GM18502 (cell line): ENCODE data around the gene DAAM1.

Source experiments
- ATAC-seq: cut with Tn5 transposase; IDR thresholded peaks from one replicate; pipeline ENCODE4 v1.9.1; 2021; ENCODE audit warnings: mild to moderate bottlenecking; ENCODE audit not compliant: unreplicated experiment, poor library complexity

DAAM1 gene

DNA sequence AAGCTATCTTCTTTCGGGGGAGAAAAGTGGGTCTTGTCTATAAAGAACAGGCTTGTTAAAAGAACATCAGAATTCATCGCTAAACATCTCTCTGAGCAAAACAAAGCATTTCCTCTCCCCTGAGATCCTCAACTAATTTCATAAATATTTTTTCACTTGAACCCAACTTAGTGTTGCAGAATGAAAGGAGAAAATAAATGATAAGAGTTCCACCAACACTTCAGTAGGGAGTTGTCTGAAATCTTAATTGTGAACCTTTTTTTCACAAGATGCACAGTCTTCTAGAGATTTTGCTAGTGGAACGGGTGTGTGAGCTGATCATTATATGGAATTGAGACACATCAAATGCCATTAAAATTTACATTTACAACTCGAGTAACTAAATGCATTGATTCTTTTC, 1.3 kb upstream of the DAAM1 start:
- no peak for ATAC-seq

DNA sequence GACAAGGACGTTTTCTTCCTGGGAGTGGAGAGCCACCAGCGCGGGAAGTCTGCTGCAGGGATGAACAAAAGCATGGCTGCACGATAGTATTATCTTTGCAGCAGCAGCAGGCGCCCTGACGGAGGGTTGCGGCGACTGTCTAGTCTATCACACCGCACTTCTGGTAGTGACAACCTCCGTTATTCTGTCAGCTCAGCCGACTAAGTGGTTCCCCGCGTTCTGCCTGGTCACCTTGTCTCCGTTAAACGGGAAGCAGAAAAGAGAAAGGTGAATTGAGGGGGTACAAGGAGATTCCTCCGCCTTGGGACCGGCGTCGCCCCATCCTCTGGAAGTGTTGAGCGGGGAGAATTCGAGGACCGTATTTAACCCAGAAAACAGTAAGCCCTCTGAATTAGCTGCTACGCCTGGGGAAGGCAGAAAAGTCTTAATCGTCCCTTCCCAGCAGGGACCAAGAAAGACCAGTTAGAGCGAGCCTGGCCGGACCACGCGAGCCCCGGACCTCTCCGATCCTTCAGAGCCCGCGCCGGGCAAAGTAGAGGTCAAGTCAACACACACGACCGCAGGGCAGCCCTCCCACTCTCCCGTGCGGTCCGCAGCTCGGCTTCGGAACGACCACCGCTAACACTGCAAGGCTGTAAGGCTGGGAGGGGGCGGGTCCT, 536 bp upstream of the DAAM1 start:
- ATAC-seq: peak; percentile 15

DNA sequence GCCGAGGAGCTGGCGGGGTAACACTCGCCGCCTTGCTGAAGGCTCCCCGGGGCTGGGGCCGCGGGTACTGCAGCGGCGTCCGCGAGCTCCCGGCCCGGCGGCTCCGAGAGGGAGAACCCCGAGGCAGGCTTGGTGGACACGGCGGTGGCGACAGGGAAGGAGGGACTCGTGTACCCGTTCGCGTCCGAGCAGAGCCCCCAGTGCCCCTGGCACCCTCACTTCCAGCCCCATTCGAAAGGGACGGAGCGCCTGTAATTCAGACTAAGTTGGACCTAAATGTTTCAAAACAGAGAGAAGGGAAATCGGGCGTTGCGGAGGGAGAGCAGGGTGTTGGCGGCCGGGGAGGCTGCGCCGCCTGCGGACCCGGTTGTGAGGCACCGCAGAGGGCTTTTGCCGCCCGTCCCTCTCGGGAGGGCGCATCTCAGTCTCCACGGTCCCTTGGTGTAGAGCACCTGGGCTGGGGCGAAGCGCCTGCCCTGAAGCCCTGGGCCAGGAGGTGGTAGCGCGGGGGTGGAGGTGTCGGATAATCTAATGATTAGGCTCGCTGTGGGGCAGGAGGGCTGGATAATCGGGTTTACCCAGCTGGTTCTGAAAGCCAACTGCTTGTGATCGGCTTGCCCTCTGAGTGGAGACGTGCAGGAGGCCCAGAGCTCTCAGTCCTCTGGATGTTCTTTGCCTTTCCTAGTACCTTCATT, 771 bp downstream of the DAAM1 start:
- ATAC-seq: peak; percentile 24

DNA sequence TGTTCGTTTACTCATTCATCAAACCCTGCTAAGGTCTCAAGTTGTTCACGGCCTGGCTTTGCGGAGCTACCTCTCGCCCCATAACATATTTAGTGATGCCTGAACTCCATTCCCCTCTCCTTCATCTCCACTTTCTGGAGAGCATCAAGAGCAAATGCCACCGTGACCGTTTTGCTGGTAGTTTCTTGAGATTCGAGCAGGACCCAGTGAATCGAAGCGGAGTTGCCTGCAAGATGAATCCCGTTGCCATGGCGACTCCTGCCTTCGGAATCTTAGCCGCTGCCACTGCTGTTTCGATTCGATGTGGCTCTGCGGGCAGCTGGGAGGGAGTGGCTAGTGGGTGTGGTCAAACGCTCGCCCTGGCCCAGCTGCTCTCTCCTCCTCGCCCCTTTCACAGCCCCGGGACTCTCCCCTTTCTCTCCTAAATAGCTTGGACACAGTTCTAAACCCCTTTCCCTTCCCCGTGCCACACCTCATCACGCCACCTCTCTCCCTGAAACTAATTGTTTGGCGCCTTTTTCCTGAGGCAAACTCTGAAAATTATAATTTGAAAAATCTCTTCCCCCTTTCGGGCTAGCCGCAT, 1.4 kb downstream of the DAAM1 start:
- ATAC-seq: peak; percentile 54

DNA sequence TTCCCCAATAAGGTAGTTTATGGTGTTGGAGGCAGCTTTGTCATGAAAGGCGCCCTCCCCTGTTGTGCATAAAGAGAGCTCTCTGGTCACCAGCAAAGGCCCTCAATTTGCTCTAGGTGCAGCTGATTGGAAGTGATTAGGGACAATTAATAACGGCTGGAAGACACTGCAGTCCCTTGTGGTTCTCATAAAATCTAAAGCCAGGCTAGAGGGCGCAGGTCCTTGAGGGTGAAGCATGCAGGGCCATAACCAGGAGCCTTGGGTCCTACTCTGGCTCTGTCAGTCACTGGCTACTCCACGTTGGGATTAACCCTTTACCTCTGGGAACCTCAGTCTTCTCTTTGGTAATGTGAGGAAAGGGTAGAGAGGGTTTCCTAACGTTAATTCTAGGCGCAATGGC, 1.9 kb downstream of the DAAM1 start:
- peak; percentile 2 for ATAC-seq

DNA sequence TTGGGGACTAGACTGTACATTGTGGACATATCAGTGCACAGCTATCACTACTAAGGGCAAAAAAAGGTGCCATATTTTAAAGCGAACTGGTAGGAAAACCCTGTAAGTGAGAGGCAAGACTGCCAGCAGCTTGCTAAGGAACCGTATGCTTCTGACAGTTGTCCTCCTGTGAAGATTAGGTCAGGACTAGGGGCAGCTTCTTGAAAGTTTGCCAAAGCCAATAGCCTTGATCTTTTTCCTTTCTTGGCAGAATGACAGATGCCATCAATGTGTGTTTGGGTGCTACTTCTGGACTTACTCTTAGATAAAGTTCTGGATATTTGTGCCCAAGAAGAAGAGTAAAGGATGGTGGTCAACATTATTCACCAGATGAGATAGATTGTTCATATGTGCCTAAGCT, 7.4 kb downstream of the DAAM1 start:
- no peak for ATAC-seq

DNA sequence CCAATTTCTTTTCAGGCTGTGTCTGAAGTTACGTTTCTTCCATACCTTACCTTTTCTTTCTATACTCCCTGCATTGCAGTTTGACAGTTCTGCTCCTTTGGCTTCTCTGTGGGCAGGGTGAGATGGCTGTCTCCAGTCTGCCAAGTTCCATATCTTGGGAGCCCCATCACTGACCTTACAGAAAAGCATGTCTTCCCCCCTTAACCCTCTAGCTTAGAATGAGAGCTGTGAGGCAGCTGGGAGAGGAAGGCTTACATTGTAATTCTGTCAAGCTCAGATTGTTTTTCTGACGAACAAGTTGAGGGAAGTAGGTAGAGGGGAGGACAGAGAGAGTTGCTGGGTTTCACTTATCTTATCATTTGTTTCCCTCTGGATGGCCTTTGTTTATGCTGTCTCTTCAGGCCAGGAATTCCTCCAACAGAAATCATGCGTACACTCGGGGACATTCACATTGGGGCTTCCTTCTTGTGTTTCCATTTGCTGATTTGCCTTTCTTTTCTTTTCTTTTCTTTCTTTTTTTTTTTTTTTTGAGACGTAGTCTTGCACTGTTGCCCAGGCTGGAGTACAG, 9.3 kb downstream of the DAAM1 start:
- ATAC-seq: no peak

DNA sequence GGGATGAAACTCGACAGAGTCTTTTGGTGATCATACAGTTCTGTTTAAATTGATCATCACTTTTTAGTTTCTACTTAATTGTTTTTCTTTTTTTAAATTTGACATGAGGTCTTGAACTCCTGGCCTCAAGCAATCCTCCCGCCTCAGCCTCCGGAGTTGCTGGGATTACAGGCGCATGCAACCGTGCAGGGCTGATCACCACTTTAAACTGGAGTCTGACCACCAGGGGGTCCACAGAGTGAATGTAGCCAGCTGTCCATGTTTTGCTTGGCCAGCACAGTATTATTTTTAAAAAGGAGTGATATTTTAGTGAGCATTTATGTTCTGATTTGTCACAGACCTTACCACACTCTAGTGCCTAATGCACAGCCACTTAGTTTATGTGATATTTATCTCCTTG, 10.7 kb downstream of the DAAM1 start:
- ATAC-seq: no peak

DNA sequence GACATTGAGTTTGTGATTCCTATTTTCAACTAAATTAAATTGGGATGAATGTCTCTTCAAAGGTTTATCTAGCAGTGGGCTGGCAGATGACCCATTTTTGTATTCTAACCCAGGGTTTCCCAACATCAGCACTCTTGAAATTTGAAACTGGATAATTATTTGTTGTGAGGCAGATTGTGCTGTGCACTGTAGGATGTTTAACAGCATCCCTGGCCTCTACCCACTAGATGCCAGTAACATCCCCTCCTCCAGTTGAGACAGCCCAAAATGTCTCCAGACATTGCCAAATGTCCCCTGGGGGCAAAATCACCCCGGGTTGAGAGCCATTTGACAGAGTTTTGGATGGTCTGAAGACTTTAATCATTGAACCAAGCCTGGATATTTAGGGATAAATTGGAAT, 11.1 kb downstream of the DAAM1 start:
- ATAC-seq: no peak

DNA sequence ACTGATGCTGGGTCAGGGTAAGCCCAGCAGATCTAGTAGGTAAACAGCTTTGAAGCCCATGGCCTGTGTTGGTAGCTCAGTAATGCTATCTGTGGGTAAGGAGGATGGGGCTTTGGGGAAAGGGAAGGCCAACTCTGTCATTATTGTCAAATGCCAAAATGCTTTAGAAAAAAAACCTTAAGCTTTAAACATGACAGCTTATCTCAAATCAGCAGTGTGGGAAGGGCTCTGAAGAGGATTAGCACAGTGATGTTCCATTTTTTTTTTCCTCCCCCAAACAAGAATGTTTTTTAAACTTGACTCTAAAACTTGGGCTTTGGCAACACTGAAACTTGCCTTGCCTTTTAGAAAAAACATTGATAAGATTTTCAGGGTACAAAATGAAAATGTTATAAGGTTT, 11.7 kb downstream of the DAAM1 start:
- ATAC-seq: no peak

DNA sequence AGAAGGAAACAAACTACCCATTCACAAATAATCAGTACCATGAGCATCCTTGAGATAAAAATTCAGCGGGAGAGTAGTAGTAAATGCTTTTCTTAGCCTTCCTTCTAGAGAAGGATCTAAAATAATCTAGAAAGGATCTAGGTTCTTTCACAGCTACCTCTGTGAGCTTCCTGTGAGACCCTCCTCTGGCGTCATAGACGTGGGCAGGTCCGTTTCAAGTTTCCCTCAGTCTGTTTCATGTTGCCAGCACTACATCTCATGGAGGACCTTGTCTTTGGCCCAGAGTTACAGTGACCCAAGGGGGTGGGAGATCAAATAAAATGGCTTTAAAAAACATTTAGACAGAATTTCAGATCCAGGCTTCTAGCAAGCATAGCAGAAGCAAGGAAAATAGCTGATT, 13.6 kb downstream of the DAAM1 start:
- ATAC-seq: no peak

DNA sequence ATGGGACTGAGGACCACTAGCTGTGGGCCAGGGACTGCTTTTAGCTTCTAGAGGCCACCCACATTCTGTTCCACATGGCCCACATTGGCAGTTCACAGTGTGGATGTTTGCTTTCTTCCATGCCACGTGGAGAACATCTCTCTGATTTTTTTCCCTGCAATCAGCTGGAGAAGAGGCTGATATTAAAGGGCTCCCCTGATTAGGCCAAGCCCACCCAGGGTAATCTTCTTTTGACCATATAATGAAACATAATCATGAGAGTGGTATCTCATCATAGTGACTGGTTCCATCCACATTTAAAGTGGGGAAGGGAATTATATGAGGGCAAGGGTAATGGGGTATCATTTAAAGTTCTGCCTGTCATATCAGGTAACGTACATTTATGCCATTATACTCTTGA, 15.8 kb downstream of the DAAM1 start:
- ATAC-seq: no peak

DNA sequence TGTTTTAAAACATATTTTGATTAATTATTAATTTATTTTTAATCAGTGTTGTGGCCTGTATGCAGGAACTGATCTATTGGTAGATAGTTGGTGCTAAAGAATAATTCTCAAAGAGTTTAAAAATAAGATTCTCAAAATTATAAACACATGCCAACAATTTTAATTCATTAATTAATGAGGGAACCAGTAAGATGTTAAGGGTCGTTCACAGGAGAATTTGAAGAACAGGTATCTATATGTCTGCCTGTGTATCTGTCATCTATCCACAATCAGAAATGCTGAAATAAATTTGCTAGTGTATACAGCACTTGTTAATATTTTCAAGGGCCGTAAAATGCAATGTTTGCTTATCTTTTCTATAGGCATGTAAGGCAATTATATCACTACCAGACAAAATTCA, 18.4 kb downstream of the DAAM1 start:
- no peak for ATAC-seq

DNA sequence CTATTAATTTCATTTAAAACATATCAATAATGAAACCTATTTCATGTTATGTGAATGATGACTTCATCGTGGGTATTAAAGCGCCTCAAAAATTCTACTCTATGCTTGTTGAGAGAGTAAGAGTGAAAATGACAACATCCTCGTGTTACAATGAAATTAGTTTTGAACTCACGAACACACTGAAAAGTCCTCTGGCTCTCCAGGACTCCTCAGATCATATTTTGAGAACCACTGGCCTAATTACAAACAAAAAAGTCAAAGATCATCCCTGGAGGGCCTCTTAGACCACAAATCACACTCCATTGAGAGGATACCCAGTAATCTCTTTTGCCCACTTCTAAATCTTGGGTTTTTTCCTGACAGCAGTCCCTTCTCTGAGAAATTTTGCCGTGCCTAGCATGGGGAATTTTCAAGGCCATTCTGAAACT, 19.1 kb downstream of the DAAM1 start:
- no peak for ATAC-seq

DNA sequence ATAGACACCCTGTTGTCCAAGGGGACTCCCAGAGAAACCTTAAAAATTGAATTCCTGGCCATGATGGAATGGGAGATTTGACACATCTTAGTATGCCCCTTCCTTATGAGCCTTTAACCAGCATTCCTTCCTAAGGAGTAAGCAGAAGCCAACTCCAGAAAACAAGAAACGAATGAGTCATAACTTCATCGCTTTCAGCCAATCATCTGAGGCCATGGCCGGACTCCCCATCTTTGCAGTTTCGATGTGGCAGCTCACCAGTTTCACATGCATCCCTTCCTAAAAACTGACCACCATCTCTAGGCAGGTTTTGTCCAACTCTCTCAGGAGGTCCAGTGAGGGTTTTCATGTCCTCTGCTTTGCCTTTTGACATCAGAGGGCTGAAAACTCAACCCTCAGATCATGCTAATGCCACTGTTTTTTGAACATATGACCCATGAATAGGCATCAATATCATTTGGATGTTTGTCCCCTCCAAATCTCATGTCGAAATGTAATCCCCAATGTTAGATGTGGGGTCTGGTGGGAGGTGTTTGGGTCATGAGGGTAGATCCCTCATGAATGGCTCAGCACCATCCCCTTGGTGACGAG, 19.9 kb downstream of the DAAM1 start:
- no peak for ATAC-seq

DNA sequence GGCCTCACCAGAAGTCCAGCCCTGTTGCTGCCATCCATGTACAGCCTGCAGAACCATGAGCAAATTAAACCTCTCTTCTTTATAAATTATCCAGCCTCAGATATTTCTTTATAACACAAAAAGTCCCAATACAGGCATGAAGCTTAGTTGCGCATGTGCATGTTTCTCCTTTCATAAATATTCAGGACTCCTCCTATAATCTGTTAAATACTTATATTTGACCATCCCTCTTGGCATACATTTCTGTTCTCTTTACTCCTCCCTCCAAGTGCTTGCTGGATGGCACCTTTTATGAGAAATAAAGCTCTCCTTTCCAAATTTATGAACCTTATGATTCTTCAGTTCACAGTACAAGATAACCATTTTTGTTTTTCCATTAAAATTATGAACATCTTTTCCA, 20.5 kb downstream of the DAAM1 start:
- ATAC-seq: no peak

DNA sequence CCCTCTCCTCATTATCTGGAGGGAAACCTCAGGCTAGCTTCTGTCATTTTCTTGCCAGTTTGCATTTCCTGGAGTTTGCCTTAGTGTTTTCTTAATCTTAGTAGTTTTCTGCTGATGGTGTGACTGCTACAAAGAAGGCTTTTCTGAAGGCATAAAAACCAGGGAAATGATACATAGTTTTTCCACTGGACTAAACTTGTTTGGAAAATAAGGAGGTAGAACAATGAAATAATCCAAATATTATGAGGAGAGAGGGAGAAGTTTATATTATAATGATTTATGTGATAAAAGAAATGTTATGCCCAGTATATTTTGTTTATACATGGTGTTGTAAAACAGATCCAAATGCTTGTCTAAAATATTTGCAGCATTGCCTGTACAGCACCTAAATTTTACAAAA, 22.2 kb downstream of the DAAM1 start:
- no peak for ATAC-seq

DNA sequence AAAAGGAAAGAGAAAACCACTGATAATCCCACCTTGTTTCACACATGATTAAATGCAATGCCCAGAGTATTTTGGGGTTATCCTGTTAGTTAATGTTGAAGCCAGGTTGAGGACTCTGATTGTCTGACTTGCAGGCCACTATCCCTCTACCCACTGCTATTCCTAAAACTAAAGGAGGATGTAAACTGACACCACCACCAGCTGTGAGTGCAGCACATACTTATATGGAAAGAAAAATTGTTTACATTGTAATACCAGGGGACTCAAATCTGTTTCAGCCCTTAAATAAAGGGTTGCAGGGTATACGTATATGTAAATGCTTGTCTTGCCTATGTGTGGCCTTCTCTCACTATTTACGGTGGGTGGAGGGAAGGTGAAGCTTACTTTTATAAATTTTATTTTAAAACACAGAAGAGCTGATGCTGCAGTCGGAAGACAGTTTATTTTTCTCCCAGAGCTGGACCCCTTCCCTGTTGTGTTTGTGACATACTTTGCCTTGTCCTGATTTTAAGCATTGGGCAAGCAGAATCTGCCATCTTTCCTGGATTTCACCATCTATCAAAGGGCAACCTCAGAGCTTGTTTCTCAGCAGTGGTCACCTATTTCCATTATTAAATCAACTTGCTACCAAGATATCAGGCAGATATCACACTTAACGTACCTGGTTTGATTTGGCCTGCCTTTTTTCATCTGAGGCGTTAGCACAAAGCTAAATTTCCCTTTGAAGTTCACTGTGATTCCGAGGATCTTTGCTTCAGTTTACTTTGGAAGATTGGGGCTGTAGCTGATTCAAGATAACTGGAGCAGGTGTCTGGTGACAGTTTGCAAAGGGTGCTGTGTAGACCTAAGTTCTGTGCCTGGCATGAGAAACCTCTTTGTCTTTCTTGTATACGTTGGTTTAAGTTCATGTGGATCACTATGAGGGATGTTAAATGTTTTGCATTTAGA, 25.2 kb downstream of the DAAM1 start:
- no peak for ATAC-seq

DNA sequence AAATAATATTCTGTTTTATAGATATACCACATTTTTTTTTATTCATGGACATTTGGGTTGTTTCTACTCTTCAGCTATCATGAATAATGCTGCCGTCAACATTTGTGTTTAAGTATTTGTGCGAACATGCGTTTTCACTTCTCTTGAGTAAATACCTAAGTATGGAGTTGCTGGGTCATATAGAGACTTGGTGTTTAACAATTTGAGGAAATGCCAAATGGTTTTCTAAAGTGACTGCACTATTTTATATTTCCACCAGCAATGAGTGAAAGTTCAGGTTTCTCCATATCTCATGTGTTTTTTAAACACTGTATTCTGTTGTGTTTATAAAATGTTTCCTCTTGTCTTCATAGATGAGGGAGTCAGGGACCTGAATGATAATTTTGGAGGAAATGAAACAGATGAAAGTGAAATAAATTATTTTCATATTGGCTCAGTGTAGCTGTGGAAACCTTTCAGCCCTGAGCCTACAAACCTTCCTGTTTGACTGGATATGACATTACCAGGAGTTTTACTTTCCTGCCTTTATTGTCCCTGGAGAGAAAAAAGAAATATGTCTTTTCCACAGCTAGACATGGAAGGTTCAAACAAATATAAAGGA, 26.3 kb downstream of the DAAM1 start:
- ATAC-seq: peak; percentile 82

DNA sequence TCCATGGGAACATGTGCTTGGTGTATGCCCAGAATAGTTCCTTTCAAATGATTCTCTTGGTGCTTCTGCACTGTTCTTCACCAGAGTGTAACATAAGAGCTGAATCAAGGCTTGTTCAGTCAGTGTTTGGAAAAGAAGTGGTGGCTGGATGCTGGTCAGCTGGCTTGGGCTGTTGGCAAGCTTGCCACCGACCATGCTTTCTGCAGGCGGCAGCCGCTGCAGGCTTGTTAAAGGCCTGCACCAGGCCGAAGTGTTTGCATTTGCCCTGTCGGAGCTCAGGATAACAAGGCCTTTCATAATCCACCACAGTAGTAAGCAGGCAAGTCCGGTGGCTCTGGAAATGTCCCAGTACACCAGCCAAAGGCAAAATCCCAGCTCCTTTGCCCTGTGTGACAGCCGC, 26.9 kb downstream of the DAAM1 start:
- peak; percentile 13 for ATAC-seq
